GM12891 (cell line): ENCODE measurements around the gene TIFAB.

ENCODE experiments used
- PAX5 ChIP-seq: IDR thresholded peaks from 2 replicates; pipeline ENCODE4 v1.6.1; 2011; ENCODE audit warnings: low read length, moderate library complexity, mild to moderate bottlenecking; ENCODE audit not compliant: insufficient read depth, severe bottlenecking
- POLR2A ChIP-seq: IDR thresholded peaks from 2 replicates; pipeline ENCODE4 v1.6.1; 2011; ENCODE audit warnings: low read depth, low read length, control low read depth
- POLR2AphosphoS5 ChIP-seq: IDR thresholded peaks from 2 replicates; pipeline ENCODE4 v1.6.1; 2011; ENCODE audit warnings: low read depth, low read length, control low read depth
- POU2F2 ChIP-seq: IDR thresholded peaks from 2 replicates; pipeline ENCODE4 v1.6.1; 2011; ENCODE audit warnings: low read depth, mild to moderate bottlenecking, control low read depth, low read length, moderate library complexity
- SPI1 ChIP-seq: IDR thresholded peaks from 2 replicates; pipeline ENCODE4 v1.6.1; 2011; ENCODE audit warnings: low read depth, low read length, control low read depth
- TAF1 ChIP-seq: IDR thresholded peaks from 2 replicates; pipeline ENCODE4 v1.6.1; 2011; ENCODE audit warnings: low read depth, low read length, control low read depth

DNA sequence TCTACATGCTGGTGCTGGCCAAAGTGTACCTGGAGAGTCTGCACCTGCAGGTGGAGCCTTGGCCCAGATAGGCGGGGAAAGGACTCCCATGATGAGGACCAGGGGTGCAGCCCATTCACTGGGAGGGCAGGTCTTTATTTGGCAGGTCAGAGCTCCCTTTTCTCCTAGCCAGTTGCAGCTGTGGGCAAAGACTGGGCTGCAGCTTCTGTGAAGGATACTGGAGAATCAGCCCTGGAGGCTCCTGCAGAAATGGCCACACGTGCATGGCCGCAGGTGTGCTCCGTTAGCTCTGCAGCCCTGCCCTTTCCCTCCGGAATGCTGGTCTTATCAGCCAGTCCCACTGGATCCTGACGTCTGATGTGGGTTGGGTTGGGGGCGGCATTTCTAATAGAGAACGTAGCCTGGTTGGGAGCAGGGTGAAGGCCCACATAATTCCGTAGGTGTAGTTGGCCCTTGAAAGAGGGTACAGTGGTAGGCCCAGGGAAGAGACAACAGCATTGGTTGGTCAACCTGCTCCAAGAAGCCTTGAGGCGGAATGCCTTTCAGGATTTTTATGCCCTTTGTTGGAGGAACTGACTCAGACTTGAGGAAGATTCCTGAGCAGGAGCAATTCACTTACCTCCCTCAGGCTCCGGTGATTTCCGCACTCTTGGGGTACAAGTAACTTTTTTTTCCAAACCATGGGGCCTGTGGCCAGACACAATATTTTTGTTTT is 22.0 kb upstream of the TIFAB start:
- no peak for TF ChIP-seq POLR2A
- no peak for TF ChIP-seq POLR2AphosphoS5
- TF ChIP-seq TAF1: no peak
- TF ChIP-seq PAX5: no peak
- no peak for TF ChIP-seq SPI1
- TF ChIP-seq POU2F2: no peak
